NCI-H2107 (cell line): ENCODE data around the gene TMEM91.
"Not testable (repeated sequence)": the region's sequence is repeated elsewhere in the genome, so short reads cannot be mapped to it uniquely, and the experiment has no call there.

Experiments used
- DNase-seq: peaks from one replicate; lab custom pipeline; 2025; lab: John Stamatoyannopoulos, UW

TMEM91 gene

GRCh38 chr19:41353466-41354342 is 22.6 kb upstream of the TMEM91 start, which contains the start of gene TGFB1:
Gene TGFB1 (minus strand): TSS chr19:41353922. CDS start chr19:41353044, 878 bp downstream.
- no peak for DNase-seq

GRCh38 chr19:41354343-41354953 is 21.9 kb upstream of the TMEM91 start:
- DNase-seq: no peak

- no peak for DNase-seq
Observed at GRCh38 chr19:41355035-41355434, 21.3 kb upstream of the TMEM91 start.

GRCh38 chr19:41355802-41356201 is 20.5 kb upstream of the TMEM91 start:
- DNase-seq: no peak

- no peak for DNase-seq
Observed at GRCh38 chr19:41356984-41357739, 19.2 kb upstream of the TMEM91 start.

- DNase-seq: no peak
Observed at GRCh38 chr19:41357746-41358145, 18.6 kb upstream of the TMEM91 start.

GRCh38 chr19:41359741-41360140 is 16.6 kb upstream of the TMEM91 start:
- no peak for DNase-seq

GRCh38 chr19:41362143-41362847 is 14.0 kb upstream of the TMEM91 start:
- no peak for DNase-seq

GRCh38 chr19:41363371-41363752 is 13.0 kb upstream of the TMEM91 start:
- no peak for DNase-seq

- peak; percentile 94 for DNase-seq
Observed at GRCh38 chr19:41363753-41364523, 12.4 kb upstream of the TMEM91 start, which contains the start of gene B9D2. Gene B9D2 (minus strand): TSS chr19:41364149. CDS start chr19:41363519, 630 bp downstream.

- DNase-seq: no peak
Observed at GRCh38 chr19:41364524-41365391, 11.6 kb upstream of the TMEM91 start.

- DNase-seq: no peak
Observed at GRCh38 chr19:41366089-41366488, 10.2 kb upstream of the TMEM91 start.

- DNase-seq: no peak
Observed at GRCh38 chr19:41367848-41368301, 8.5 kb upstream of the TMEM91 start.

- DNase-seq: no peak
Observed at GRCh38 chr19:41369769-41370168, 6.6 kb upstream of the TMEM91 start.

GRCh38 chr19:41371119-41371518 is 5.2 kb upstream of the TMEM91 start:
- DNase-seq: not testable (repeated sequence)

GRCh38 chr19:41371541-41371940 is 4.8 kb upstream of the TMEM91 start:
- DNase-seq: no peak

- DNase-seq: no peak
Observed at GRCh38 chr19:41372501-41372900, 3.8 kb upstream of the TMEM91 start.

- DNase-seq: peak; percentile 78
Observed at GRCh38 chr19:41373993-41374392, 2.3 kb upstream of the TMEM91 start.

- no peak for DNase-seq
Observed at GRCh38 chr19:41376998-41377365, 649 bp downstream of the TMEM91 start.
